Cardiac fibroblast (primary cell): ENCODE data around the gene BRAT1.
"Not testable (repeated sequence)": the region's sequence is repeated elsewhere in the genome, so short reads cannot be mapped to it uniquely, and the experiment has no call there.

Experiments
- DNase-seq, 2 donors: peaks; one replicate each; pipeline versions ENCODE4 v3.0.0 to v3.0.0-alpha.2; 2010; ENCODE audit warnings: low read depth in 2 of 2
- H3K4me3 ChIP-seq, 2 donors: replicated peaks in 1 of 2; 1 replicate in 1 of 2; 2 replicates in 1 of 2; pipeline ENCODE4 v1.5.1; 2011; ENCODE audit warnings: low read depth in 2 of 2, low read length in 2 of 2, mild to moderate bottlenecking in 2 of 2, moderate library complexity in 1 of 2
- TF ChIP-seq, protein P1 (sequence below): IDR thresholded peaks from one replicate; pipeline ENCODE4 v1.5.1; 2011; ENCODE audit warnings: low read depth, mild to moderate bottlenecking, low read length, inconsistent platforms

BRAT1 gene

DNA sequence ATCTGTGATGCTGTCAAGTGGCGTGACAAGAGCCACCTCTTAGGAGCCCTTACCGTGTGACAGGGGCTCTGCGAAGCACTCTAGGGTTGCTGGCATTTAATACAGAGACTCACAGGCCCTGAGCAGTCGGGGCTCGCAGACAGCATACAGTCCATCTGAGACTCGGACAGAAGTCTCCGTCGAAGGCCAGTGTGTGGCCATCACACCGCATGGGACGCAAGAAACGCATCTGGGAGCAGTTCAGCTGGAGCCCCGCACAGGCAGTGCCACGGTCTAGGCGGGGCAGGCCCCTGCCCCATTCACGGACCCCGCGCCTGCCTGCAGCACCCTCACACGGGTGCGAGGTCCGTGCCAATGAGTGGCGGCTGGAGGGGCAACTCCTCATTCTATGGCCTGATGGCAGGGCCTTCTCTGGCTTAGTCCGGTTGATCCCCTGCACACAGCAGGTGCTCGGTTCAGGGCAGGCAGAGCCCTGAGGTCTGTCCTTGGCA, 37.1 kb upstream of the BRAT1 start:
- DNase-seq: no peak
- TF ChIP-seq, protein P1, sequence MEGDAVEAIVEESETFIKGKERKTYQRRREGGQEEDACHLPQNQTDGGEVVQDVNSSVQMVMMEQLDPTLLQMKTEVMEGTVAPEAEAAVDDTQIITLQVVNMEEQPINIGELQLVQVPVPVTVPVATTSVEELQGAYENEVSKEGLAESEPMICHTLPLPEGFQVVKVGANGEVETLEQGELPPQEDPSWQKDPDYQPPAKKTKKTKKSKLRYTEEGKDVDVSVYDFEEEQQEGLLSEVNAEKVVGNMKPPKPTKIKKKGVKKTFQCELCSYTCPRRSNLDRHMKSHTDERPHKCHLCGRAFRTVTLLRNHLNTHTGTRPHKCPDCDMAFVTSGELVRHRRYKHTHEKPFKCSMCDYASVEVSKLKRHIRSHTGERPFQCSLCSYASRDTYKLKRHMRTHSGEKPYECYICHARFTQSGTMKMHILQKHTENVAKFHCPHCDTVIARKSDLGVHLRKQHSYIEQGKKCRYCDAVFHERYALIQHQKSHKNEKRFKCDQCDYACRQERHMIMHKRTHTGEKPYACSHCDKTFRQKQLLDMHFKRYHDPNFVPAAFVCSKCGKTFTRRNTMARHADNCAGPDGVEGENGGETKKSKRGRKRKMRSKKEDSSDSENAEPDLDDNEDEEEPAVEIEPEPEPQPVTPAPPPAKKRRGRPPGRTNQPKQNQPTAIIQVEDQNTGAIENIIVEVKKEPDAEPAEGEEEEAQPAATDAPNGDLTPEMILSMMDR: no peak
- H3K4me3 ChIP-seq: no peak overlapping the region

DNA sequence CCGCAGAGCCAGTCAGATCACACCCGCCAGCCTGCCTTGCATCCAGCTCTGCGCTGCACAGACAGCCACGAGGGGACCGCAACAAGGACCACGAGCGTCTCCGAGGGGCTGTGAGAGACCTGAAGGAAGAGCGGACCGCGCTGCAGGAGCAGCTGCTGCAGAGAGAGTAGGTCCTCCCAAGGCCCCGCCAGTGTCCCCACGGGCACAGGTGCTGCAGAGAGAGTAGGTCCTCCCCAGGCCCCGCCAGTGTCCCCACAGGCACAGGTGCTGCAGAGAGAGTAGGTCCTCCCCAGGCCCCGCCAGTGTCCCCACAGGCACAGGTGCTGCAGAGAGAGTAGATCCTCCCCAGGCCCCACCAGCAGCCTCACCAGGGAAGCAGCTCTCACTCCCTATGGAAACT, 34.6 kb upstream of the BRAT1 start:
- not testable (repeated sequence) for DNase-seq, H3K4me3 ChIP-seq

DNA sequence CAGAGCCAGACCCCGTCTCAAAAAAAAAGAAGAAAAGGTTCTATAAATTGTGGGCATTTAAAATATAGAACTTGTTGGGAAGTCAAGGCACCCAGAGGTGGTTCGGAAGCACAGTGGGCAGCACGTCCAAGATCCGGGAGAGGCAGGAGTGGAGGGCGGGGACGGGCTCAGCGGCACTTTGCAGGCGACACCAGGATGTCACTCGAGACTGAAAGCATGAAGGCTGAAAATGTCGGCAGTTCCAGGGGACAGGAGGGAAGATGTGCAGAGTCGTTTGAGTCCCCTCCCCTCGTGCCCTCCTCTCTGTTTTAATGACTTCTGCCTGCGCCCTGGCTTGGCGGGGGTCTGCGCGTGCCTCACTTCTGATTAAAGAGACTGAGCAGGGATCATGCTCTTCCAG, 34.0 kb upstream of the BRAT1 start:
- no peak for DNase-seq
- H3K4me3 ChIP-seq: no peak overlapping the region
- TF ChIP-seq, protein P1: no peak

DNA sequence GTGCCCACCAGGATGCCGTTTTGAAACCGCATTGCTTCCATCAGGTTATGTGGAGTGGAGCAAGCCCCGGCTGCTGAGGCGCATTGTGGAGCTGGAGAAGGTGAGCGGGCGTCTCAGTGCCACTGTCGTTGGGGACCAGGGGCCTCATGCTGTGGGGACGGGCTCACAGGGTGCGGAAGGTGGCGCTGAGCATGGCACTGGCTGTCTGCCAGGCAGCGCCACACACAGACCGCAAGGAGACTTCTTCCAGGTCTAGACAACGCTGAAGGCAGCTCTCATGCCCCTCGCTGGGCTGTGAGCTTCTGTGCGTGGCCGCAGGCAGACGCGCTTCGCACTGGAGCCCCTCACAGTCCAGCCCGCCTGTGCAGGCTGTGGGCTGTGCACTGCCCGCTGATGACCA, 32.5 kb upstream of the BRAT1 start:
- no peak overlapping the region for H3K4me3 ChIP-seq
- DNase-seq: no peak
- TF ChIP-seq, protein P1: no peak

DNA sequence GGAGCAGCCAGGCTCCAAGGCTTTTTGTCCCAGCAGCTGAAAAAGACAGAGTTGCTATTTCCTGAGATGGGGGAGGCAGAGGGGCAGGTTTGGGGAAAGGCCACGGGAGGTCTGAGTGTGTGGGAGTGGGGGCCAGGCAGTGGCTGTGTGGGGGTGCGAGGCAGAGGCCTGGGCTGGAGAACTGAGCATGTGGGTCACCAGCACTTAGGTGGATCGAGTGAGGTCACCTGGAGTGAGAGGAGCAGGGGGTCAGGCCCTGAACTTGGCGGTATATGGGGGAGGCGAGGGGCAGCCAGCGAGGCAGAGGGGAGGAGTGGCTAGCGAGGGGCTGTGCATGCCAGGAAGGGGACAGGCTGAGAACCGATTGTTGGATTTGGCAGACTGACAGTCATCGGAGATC, 31.8 kb upstream of the BRAT1 start:
- TF ChIP-seq, protein P1: no peak
- no peak for DNase-seq
- H3K4me3 ChIP-seq: no peak overlapping the region

DNA sequence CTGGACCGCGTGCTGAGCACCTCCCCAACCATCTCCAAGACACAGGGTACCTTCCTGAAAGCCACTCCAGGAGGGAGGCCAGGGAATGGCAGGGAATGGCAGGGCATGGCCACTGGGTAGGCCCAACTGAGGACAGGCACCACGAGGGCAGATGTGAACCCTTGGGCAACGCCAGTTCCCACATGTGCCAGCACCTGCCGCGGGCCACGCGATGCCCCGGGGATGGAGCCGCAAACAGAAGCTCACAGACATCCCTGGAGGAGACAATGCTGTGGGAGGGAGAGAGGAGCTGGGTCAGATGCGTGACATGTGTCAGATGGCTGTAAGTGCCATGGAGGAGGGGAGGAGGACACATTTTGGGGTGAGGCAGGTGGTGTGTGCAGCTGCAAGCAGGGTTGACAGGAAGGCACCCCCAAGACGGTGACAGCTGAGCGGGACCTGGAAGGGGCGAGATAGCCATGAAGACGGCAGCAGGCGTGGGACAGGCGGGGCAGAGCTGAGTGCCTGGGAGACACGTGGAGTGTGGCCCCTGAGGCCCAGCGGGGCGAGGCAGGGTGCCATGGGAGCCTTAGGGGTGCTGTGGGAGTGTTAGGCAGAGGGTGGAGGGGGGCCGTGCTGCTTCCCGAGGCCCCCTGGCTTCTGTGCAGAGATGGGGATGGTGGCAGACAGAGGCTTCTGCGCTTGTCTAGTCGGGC, 31.1 kb upstream of the BRAT1 start:
- TF ChIP-seq, protein P1: no peak
- no peak for DNase-seq
- no peak overlapping the region for H3K4me3 ChIP-seq

DNA sequence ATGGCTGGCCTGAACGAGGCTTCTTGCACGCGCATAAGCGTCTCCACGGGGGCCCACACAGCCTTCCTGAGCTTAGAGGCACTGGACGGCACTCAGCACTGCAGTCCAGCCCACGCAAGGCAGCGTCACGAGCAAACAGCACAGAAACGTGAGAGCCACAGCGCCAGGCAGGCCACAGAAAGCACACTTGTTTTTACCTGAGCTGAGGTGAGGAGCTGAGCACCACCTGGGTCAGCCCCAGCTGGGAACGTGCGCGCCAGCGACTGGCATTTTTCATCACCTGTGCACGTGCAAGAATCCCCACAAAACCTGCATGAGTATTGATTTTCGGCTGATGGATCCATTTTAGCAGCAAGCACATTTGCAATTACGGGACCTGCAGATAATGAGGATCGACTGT, 30.1 kb upstream of the BRAT1 start:
- TF ChIP-seq, protein P1: no peak
- H3K4me3 ChIP-seq: no peak overlapping the region
- DNase-seq: no peak
